SU-DHL-6 (cell line): ENCODE data around the gene COG2.

ENCODE experiments used
- CTCF ChIP-seq: fragments of 200-600 bp; sonication (generic); IDR thresholded peaks from one replicate; pipeline ENCODE4 v1.5.1; 2017; ENCODE audit warnings: antibody characterized with exemption, mild to moderate bottlenecking, low read length, moderate library complexity; ENCODE audit not compliant: insufficient read depth, poor library complexity, severe bottlenecking
- EZH2phosphoT487 ChIP-seq: fragments of 200-600 bp; sonication (generic), shearing (Covaris generic); conservative IDR thresholded peaks from 2 replicates; pipeline ENCODE4 v1.6.1; 2018; ENCODE audit warnings: mild to moderate bottlenecking, antibody characterized with exemption, low read length, moderate library complexity, mixed read lengths

DNA sequence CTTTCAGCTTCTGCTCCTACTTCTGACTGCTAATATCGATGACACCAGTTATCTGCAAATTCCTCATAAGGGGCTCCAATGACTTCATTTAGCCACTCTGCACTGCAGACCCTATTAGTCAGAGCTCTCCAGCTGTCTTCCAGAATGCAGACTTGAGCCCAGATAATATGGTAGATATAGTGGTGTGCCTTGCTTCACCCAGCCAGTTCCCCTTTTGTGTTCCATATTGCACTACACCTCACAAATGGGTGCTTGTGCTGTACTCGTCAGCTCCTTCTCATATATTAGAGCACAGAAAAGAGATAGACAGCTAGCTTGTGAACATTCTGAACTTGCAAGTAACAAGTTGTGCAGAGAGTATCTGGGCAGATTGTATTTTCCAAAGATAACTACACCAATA, 23.7 kb upstream of the COG2 start:
- no peak for TF ChIP-seq CTCF
- no peak for TF ChIP-seq EZH2phosphoT487
